AG04450 (cell line): ENCODE results near the gene ITIH3. TPM values are rescaled to one million over a fixed set of nuclear protein-coding genes. Genes with fewer than 3 reads are reported as not detected.

Source experiments
- CTCF ChIA-PET: fragments of 300-600, 350-600 bp; formaldehyde crosslinking; extraction: SDS; loops from one replicate; lab custom pipeline; 2022; ENCODE audit warnings: antibody characterized with exemption, inconsistent platforms; lab: Charles Lee
- POLR2A ChIA-PET: fragments of 350-600 bp; formaldehyde crosslinking; extraction: SDS; loops from one replicate; lab custom pipeline; 2021; ENCODE audit warnings: antibody characterized with exemption, inconsistent platforms; lab: Yijun Ruan, JAX
- DNase-seq: peaks from one replicate; pipeline ENCODE4 v3.0.0-alpha.2; 2011; ENCODE audit warnings: low read depth, low spot score
- H3K27ac ChIP-seq: one replicate; pipeline ENCODE4 v1.5.1; 2012; ENCODE audit warnings: low read depth, low read length, control low read depth
- H3K27me3 ChIP-seq: one replicate; pipeline ENCODE4 v1.6.0; 2012; ENCODE audit warnings: low read length; ENCODE audit not compliant: control insufficient read depth, insufficient read depth
- H3K4me3 ChIP-seq: 2 replicates; pipeline ENCODE4 v1.5.1; 2011; ENCODE audit warnings: mild to moderate bottlenecking, low read depth, low read length, control low read depth
- H3K9me3 ChIP-seq: 2 replicates; pipeline ENCODE4 v1.5.1; 2012; ENCODE audit warnings: low read length; ENCODE audit not compliant: control insufficient read depth, insufficient read depth
- CTCF ChIP-seq: IDR thresholded peaks from 2 replicates; pipeline ENCODE4 v1.5.1; 2011; ENCODE audit warnings: low read depth, low read length, control low read depth, inconsistent platforms
- polyA plus RNA-seq: library from polyadenylated mRNA; depleted of rRNA; stranded (reverse); fragments of >200 nt; gene quantifications from 2 replicates; pipeline ENCODE4 v1.2.3, GENCODE V29; 2011

ITIH3 gene
- polyA plus RNA-seq, 1 experiment: 0.72 TPM

- Histone ChIP-seq H3K27ac (no peak overlapping the region), H3K9me3 (no peaks in the 10 kb centered on the region), H3K4me3 (no peak overlapping the region), H3K27me3 (no peaks in the 10 kb centered on the region)
- ChIA-PET CTCF (interaction anchor here (1.1 to 2.0 kb wide), 3 partner anchors 14 to 99 kb away, joined by 3 to 4 read pairs (median 4); no protein-coding TSS in a partner anchor), POLR2A (no interaction called here)
- DNase-seq: no peak
- TF ChIP-seq CTCF: no peak
These were observed 41.3 kb downstream of the ITIH3 start for GRCh38 chr3:52835766-52836470.

- Histone ChIP-seq H3K27me3 (no peaks in the 10 kb centered on the region), H3K9me3 (no peaks in the 10 kb centered on the region), H3K4me3 (no peak overlapping the region), H3K27ac (no peak overlapping the region)
- ChIA-PET CTCF (interaction anchor here (1.5 kb wide), 1 partner anchor 15 kb away, joined by 3 read pairs; no protein-coding TSS in a partner anchor), POLR2A (no interaction called here)
- no peak for DNase-seq
- no peak for TF ChIP-seq CTCF
These were observed 41.9 kb downstream of the ITIH3 start for GRCh38 chr3:52836471-52836845.

GRCh38 chr3:52836986-52837385 lies 42.4 kb downstream of the ITIH3 start:
- Histone ChIP-seq H3K9me3 (no peaks in the 10 kb centered on the region), H3K27ac (no peak overlapping the region), H3K4me3 (no peak overlapping the region), H3K27me3 (no peaks in the 10 kb centered on the region)
- no peak for TF ChIP-seq CTCF
- no peak for DNase-seq
- ChIA-PET CTCF (no interaction called here), POLR2A (no interaction called here)

- no peak for DNase-seq
- H3K4me3 ChIP-seq: no peak overlapping the region
- no peaks in the 10 kb centered on the region for H3K27me3 ChIP-seq
- ChIA-PET CTCF (interaction anchor here (1.4 kb wide), 1 partner anchor 18 kb away, joined by 3 read pairs; no protein-coding TSS in a partner anchor), POLR2A (no interaction called here)
- H3K27ac ChIP-seq: no peak overlapping the region
- no peak for TF ChIP-seq CTCF
- no peaks in the 10 kb centered on the region for H3K9me3 ChIP-seq
These were observed 44.1 kb downstream of the ITIH3 start for GRCh38 chr3:52838561-52839267.

- no peaks in the 10 kb centered on the region for H3K9me3 ChIP-seq
- TF ChIP-seq CTCF: no peak
- POLR2A ChIA-PET: no interaction called here
- H3K4me3 ChIP-seq: no peak overlapping the region
- no peak overlapping the region for H3K27ac ChIP-seq
- H3K27me3 ChIP-seq: no peaks in the 10 kb centered on the region
- DNase-seq: no peak
- CTCF ChIA-PET: interaction anchor here (1.4 kb wide), 1 partner anchor 19 kb away, joined by 3 read pairs; no protein-coding TSS in a partner anchor
These were observed 44.6 kb downstream of the ITIH3 start for GRCh38 chr3:52839268-52839575.
